Astrocyte of the hippocampus (primary cell): ENCODE data around the gene MYO16.
"Not testable (repeated sequence)": the region's sequence is repeated elsewhere in the genome, so short reads cannot be mapped to it uniquely, and the experiment has no call there.

Experiments used
- DNase-seq: peaks from one replicate; pipeline ENCODE4 v3.0.0; 2011; ENCODE audit warnings: low read depth, low spot score

The MYO16 gene

DNA sequence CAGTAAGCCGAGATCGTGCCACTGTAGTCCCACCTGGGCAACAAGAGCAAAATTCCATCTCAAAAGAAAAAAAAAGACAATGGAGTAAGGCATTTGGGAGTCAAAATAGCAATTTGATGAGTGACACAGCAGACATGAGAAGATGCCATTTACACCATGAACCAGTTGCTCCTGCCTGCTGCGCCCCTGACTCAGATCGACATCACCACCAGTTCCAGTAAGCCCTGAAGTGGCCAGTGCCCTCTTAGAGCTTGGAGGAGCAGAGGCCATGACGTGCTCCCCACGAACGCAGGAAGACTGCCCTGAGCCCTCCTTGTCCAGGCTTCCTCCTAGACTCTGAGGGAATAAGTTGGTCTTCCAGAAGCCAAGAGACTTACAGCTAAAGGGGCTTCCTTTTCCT lies 339.2 kb downstream of the MYO16 start:
- DNase-seq: no peak

DNA sequence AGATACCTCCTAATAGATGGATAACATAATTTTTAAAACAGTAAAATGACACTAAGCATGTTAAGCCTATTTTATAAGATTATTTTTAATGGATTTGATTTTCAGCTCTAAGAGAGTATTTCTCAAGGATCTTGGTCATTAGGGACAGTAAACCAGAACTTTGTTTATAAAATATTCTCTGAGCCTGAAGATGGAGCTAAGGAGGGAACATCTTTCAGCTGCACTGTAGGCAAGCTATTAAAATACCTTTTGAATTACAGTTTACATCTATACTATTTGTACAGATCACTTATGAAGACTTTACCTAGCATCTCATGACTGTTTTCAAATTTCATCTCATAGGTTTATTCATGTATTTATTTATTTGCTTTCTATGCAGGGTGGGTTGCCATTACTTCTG lies 345.3 kb downstream of the MYO16 start:
- DNase-seq: no peak

DNA sequence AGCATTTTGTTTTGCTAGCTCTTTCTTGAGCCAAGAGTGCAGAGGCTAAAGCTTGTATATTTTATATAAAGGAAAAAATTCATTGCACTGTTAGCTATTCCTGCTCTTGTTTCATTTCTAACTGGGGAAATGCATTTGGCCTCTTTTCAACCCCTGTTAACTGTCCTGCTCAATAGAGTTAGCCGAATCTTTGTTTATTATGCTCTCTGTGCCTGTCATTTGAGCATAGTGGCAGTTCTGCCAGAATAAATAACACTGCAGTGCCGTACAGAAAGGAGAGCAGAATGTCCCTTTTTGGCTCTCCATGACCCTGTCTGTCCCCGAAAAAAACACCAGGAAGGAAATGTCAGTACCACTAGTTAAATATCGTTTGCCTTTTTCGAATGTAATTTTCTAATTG lies 350.8 kb downstream of the MYO16 start:
- no peak for DNase-seq

DNA sequence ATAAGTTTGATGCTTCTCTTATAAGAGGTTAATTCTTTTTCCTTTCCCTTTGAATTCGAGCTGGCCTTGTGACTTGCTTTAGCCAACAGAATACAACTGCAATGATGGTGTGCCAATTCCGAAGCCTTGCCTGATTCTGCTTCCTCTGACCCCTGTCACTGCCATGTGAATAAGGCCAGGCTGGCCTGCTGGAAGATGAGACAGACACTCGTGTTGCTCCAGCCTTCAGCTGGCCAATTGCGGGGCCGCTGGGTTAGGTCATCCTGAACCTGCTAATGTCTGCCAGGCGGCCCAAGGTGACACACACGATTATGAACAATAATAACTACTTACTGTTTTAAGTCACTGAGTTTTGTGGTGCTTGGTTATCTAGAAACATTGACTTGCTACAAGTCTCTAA lies 352.0 kb downstream of the MYO16 start:
- no peak for DNase-seq

DNA sequence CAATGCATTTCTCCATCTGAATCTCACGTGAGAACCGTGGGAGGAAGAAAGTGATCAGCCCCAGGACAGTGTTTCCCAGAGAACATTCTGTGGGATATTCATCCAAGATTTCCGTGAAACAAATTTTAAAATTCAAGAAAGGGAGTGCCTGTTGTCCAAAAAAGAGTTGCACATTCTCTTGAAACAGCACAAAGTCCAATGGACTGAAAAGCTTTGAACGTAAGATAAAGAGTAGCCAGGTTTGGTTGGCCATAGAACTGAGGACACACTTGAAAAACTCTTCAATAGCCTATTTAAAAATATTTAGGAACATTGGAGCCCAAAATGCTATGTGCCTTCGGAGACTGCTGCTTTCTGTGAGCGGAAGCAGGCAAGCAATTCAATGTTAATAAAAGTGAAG lies 353.9 kb downstream of the MYO16 start:
- DNase-seq: no peak

DNA sequence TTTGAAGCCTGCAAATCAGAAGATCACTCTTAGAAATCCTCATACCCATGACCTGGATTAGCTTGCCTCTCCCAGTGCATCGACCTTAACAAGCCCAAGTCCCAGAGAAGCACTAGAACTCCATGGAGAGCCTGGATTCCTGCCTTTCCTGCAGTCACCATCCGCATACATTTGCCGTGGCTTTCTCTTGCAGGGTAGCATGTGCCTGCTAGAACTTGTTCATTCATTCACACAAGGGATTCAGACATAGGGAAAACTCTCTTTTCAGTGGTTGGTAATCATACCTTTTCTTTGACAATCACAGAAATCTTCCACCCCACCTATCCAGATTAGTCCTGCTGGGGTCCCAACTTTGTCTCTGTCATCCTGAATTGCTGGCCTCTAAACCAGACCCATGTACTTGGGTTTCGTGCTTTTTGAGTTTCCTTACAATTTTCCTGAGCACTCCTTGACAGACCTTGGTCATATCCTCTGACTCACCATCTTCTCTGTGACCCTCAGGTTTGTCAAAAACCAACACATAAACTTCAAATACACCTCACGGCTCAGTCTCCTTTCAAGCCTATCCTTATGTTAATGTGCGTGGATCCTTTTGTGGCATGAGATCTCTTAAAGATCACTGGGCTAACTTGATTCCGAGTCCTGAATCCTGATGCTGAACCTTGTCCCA lies 355.0 kb downstream of the MYO16 start:
- DNase-seq: no peak

DNA sequence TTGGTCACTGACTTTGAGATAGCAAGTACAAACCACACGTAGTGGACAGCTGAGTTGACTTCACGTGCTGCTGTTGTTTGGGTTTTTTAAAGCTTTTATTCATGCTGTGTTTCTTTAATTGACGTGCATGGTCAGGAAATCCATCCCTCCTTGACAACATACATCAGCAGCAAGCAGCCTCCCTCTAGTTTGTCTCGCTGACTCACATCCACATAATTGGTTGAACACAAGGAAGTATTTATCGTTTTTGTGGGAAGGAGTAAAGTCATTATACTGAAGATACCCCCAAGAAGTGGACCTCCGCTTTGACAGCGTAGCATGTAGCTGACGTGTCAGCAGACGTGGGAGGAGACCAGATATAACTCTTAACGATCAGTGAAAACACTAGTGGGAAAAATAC lies 355.8 kb downstream of the MYO16 start:
- peak; percentile 57 for DNase-seq

DNA sequence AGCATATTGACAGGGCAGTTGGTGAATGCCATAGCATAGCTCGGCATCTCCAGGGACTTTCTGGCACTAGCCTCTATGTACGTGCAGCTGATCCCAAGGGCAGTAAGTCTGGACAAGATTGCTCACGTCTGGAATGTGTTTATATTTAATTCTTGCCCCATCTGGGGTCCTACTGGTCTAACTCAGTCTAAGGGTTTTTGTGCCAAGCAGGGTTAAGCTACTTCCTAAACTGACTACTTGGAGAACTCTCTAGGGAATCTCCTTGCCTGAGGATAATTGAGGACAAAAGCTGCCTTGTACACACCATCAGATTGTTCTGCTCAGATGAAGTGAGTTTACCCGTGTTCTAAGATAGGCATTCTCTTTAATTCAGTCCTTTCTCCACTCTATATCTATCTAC lies 358.1 kb downstream of the MYO16 start:
- DNase-seq: no peak

DNA sequence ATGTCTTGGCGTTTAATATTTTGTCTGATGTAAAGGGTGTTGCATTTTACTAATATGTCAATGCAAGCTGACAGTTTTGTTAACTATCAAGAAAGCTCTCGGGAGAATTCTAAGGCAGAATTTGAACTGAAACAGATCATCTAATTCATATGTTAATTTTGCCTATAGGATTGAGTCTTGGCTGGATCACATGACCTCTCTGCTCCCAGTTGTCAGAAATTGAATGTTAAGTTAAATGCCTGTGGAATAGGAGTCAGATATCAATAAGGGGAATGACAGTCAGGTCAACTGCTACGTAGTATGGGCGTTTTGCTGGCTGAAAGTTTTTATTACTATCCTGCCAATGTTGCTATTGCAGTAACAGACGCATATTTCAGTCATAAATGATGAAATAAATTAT lies 358.5 kb downstream of the MYO16 start:
- DNase-seq: no peak

DNA sequence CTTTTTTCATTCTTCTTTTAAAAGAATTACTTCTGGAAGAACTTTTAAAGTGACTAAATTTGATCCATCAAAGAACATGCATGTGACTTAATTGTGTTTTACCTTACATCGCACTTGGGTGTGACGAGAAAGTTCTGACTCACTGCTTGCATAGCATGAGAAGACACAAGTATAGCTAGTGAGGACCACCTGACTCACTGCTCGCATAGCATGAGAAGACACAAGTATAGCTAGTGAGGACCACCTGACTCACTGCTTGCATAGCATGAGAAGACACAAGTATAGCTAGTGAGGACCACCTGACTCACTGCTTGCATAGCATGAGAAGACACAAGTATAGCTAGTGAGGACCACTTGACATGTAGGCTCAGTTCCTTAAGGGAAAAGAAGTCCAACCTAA lies 362.0 kb downstream of the MYO16 start:
- DNase-seq: not testable (repeated sequence)

DNA sequence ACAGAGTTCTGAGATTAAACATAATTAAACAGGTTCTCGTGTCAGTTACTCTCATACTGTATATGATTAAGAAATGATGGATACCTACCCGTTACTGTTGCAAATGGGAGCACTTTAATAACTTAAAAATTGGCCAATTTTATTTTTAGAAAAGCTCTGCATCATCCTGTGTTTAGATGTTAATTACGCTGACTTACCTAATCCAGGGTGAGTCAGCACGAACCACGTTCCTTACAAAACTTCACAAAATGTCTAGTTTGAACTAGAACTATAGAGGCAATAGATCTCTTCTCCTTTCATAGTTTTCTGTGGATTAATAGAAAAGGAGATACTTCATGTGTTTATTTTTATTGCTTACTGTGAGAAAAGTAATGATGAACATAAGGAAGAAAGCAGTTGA lies 363.9 kb downstream of the MYO16 start:
- peak; percentile 29 for DNase-seq

DNA sequence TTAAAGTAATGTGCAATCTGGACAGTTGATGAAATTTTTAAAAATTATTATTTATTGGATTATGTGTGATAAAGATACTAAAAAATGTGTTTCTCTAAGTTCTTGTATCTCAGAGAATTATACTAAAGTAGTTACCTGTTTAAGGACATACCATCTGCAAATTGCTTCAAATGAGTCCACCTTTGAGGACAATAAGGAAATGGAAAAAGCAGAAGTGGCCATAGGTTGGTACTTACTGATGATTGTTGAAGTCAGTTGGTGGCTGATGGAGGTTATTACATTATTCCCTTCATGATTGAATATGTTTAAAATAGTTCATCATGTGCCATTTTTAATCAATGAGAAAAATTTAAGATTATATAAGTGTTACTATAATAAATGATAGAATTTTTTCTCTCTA lies 367.0 kb downstream of the MYO16 start:
- no peak for DNase-seq

DNA sequence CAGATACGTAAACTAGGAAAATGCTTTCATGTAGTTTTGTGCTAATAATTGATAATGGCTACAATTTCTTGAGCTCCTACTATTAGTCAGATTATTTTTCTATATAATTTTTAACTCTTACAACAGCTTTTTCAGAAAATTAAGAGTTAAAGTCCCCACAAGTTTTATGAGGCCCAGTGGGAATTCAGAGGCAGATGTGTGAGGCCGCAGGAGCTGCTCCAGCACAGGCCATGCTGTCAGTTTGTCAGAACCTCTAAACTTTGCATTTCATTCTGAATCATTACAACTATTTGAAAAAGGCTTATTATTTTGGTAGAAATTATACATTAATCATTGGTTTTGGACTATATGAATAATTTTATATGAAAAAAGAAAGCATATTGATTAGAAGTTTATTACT lies 370.8 kb downstream of the MYO16 start:
- DNase-seq: no peak

DNA sequence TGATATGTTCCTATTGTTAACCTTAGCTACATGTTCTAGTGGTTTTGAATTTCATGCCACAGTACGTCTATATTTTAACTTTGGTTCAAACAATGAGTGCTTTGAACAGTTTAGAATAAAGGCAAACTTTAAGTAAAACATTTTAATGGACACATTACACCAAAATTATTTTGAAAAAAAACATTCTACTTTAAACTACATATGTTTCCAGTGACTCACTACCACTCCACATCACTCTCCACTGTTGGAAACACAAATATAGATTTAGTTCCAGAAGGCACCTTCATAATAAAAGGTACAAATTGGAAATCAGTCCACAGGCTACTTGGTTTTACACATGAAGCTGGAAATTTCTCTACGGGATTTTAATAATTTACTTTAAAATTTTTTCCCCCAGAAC lies 373.5 kb downstream of the MYO16 start:
- no peak for DNase-seq

DNA sequence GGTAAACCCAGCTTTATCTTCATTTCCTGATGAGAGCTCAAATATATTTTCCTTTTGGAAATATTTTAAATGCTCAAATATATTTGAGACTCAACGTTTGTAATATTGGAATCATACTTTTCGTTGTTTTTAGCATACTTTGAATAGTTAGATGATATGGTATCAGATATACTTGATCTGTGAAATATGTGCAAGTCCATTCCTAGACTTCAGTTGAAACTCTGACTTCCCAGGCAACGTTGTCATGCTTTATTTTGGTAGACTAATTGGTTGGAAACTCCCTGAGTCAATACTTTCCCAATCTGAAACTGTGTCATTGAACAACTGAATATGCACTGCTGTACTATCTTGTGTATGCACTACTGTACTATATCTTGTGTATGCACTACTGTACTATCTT lies 378.5 kb downstream of the MYO16 start:
- no peak for DNase-seq

DNA sequence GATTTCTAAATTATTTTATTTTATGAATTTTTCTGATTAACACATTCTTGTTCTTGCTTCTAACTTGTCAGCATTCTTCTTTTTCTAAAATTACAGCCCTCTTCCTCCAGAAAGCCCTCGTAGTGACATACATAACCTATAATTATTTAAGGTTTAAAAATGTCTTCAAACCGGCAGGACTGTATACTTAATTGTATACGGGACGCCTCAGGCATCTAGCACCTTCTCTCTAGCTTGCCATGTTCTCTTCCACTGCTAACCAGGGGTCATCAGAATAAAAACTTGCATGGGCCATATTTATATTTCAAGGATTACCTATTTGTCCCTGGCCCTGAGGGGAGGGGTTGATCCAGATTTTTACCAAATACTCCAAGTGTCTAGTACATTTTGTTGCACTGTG lies 380.3 kb downstream of the MYO16 start:
- DNase-seq: no peak

DNA sequence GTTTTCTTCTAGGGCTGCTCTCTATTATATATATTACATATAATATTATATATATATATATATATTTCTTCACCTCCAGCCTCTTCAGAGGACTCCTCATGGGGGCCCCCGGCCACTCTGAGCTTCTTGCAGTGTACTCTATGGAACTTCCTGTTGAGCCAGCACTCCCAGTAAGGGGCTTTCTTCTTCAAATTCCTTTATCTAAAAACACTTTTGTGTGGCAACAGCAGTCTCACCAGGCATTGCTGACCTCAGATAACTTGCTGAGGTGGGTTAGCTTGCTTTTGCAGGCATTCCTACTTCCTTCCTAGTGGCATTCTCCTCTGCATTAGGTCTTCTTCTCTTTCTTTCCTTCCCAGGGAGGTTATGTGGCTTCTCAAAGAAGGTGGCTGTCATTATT lies 381.5 kb downstream of the MYO16 start:
- DNase-seq: no peak

DNA sequence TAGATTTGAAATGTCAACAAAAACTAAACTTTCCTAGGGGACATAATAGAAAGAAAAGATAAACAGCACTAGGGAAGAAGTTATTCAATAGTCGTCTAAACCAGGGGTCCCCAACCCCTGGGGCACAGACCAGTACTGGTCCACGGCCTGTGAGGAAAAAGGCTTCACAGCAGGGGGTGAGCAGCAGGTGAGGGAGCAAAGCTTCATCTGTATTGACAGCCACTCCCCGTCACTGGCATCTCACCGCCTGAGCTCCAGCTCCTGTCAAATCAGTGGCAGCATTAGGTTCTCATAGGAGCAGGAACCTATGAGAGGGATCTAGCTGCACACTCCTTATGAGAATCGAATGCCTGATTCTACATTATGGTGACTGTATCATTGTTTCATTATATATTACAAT lies 382.7 kb downstream of the MYO16 start:
- DNase-seq: no peak

DNA sequence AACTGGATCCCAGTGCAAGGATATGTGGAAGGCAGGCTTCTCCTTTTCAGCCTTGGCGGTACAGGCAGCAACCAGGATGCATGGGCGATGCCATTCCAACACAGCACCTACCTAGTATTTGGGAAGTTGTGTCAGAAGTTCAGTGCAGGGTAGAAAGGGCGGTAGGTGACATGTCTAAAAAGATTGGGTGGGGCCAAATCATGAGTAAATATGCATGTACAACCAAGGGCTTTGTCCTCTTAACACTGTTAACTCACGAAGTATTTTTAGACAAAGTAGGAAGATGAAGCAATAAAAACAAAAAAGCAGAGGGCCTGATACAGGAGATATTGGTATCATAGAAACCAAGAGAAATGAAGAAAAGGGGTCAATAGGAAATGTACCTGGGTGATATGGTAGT lies 392.1 kb downstream of the MYO16 start:
- no peak for DNase-seq

DNA sequence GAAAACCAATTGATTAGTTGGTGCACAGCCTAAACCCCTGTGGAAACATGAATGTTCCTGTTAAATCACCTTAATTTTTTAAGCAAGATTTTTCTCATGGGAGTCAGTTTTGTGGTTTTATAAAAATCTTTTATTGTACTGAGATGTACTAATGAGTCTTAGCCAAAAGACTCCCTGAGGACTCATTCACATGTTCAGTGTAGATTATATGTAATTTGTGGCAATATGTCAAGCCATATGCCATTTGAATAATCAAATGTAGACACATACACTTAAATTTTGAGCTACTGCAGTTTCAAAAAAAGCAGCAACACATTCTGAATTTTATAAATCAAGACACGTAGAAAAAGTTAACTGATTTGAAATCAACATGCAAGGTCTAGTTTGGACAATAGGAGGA lies 395.2 kb downstream of the MYO16 start:
- DNase-seq: no peak

DNA sequence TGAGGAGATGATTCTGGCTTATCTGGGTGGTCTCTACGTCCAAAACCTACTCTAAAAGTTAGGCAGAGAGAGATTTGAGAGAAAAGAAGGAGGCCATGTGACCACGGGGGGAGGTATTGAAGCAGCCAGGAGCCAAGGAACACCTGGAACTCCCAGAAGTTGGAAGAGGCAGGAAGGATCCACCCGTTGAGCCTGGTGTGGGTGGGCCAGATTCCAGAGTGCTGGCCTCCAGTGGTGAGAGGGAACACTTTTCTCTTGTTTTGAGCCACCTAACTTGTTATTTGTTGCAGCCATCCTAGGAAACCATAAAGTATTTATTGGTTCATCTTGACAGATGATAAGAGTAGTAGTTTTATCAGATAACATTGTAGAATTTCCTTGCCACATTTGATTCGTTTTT lies 396.9 kb downstream of the MYO16 start:
- DNase-seq: no peak

DNA sequence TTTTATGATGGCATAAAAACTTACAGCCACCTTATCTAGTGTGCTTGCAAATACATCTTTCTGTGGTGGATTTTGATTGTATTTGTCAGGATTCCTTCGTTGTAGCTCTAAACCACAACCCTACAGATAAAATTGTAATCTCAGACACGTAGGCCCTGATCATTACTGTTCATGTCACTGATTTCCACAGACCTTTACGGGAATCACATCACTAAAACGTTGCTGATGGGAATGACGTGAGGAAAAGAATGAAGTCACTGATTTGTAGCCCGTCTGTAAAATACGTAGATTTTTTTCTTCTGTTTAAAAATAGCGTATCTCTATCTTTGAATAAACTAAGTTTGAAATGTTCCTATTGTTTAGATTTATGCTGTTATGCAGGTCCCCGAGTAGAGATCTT lies 399.2 kb downstream of the MYO16 start:
- DNase-seq: no peak

DNA sequence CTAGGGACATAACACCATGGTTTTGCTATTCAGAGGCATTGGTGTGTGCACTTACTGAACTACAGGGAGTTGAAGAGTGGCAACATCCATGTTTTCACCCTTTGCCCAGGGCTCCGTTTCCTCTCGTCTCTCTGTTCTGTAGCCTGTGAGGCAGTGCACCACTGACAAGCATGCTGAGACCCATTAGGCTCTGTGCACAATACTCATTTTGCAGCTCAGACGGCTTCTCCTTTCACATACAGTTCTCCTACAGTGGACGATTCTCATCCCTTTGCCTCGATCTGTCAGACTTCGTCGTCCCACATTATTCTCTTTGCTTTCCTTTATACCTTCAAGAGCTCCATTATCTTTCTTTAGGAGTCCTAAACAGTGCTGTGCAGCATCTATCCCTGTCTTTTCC lies 403.7 kb downstream of the MYO16 start:
- DNase-seq: no peak

DNA sequence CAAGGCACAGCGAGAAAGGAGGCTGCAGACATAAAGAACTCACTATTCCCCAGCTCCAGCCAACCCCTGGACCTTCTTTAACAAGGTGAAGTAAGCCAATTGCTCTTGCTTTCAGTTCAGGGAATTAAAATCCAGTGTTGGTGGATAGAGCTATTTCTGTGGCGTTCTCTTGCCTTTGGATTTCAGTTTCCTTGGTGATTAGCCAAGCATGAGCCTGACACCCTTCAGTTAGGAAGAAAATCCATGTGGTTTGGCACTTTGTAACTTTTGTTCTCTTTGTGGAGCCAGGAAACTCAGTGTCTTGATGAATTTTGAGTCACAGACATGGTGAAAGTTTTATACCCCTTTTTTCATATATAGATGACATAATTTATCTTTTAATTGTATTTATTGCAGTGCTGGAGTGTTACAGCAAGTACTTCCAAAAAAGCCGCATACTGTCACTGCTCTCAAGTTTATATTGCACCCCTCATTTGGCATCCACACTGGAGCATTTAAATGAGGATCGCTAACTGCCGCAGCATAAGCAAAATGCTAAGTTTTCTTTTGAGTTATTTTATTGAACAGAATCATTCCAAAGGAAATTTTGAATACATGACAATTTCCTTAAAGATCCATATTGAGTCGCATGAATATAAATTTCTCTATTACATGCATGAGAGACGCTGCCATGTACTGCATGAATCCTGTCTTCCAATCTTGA lies 406.8 kb downstream of the MYO16 start:
- peak; percentile 71 for DNase-seq
